ENCODE results near the gene GALC.
A peak's percentile ranks its signal among the peaks of the same experiment; 100 is the strongest.

The GALC gene

GRCh38 chr14:87940894-87941293 is 52.1 kb downstream of the GALC start:
- H3K36me3 Mint-ChIP-seq (ENCODE audit: low read depth) = peaks cover 18% of the 10 kb centered on the region
- no peaks in the 10 kb centered on the region for H3K27me3 Mint-ChIP-seq (ENCODE audit: low read depth)
- no peak overlapping the region for H3K27ac Mint-ChIP-seq
- no peak for TF ChIP-seq CTCF (IDR thresholded peaks at IDR 0.05; ENCODE audit: unreplicated experiment in 3 of 3)
- H3K4me3 Mint-ChIP-seq = no peak overlapping the region
- H3K4me1 Mint-ChIP-seq = no peaks in the 10 kb centered on the region
- H3K9me3 Mint-ChIP-seq = no peaks in the 10 kb centered on the region

- no peaks in the 10 kb centered on the region for H3K9me3 Mint-ChIP-seq
- no peak overlapping the region for H3K27ac Mint-ChIP-seq
- H3K4me1 Mint-ChIP-seq = no peaks in the 10 kb centered on the region
- peaks cover 18% of the 10 kb centered on the region for H3K36me3 Mint-ChIP-seq (ENCODE audit: low read depth)
- H3K4me3 Mint-ChIP-seq = no peak overlapping the region
- no peaks in the 10 kb centered on the region for H3K27me3 Mint-ChIP-seq (ENCODE audit: low read depth)
- TF ChIP-seq CTCF (IDR thresholded peaks at IDR 0.05; ENCODE audit: unreplicated experiment in 3 of 3) = no peak
Measured at GRCh38 chr14:87940382-87940781, 52.6 kb downstream of the GALC start.

- Mint-ChIP-seq H3K27ac (no peak overlapping the region), H3K4me3 (no peak overlapping the region)
Measured at GRCh38 chr14:87935886-87936285, 57.1 kb downstream of the GALC start.

GRCh38 chr14:87935081-87935828 is 57.7 kb downstream of the GALC start:
- no peak for TF ChIP-seq CTCF (IDR thresholded peaks at IDR 0.05; ENCODE audit: unreplicated experiment in 3 of 3)
- no peaks in the 10 kb centered on the region for H3K27me3 Mint-ChIP-seq (ENCODE audit: low read depth)
- peaks cover 14% of the 10 kb centered on the region for H3K9me3 Mint-ChIP-seq
- no peak overlapping the region for H3K27ac Mint-ChIP-seq
- no peaks in the 10 kb centered on the region for H3K4me1 Mint-ChIP-seq
- H3K4me3 Mint-ChIP-seq = no peak overlapping the region
- peaks cover 38% of the 10 kb centered on the region for H3K36me3 Mint-ChIP-seq (ENCODE audit: low read depth)

More at GRCh38 chr14:87935886-87936285, 57.1 kb downstream of the GALC start:
- no peaks in the 10 kb centered on the region for H3K4me1 Mint-ChIP-seq
- no peak for TF ChIP-seq CTCF (IDR thresholded peaks at IDR 0.05; ENCODE audit: unreplicated experiment in 3 of 3)
- peaks cover 8% of the 10 kb centered on the region for H3K9me3 Mint-ChIP-seq
- H3K27me3 Mint-ChIP-seq (ENCODE audit: low read depth) = no peaks in the 10 kb centered on the region
- H3K36me3 Mint-ChIP-seq (ENCODE audit: low read depth) = peaks cover 33% of the 10 kb centered on the region

GRCh38 chr14:87934185-87934584 is 58.8 kb downstream of the GALC start:
- peaks cover 43% of the 10 kb centered on the region for H3K36me3 Mint-ChIP-seq (ENCODE audit: low read depth)

More at GRCh38 chr14:87934185-87934584, 58.8 kb downstream of the GALC start:
- Mint-ChIP-seq H3K27me3 (ENCODE audit: low read depth) (no peaks in the 10 kb centered on the region), H3K4me3 (no peak overlapping the region), H3K9me3 (peaks cover 23% of the 10 kb centered on the region), H3K4me1 (no peaks in the 10 kb centered on the region), H3K27ac (no peak overlapping the region)
- TF ChIP-seq CTCF (IDR thresholded peaks at IDR 0.05; ENCODE audit: unreplicated experiment in 3 of 3) = peak in 1 of 3 experiments; percentile 11

All from nephron (organoid).